DOHH2 (cell line): ENCODE data around the gene CHRNB1.
A peak's percentile ranks its signal among the peaks of the same experiment; 100 is the strongest.

ENCODE experiments used
- H3F3A ChIP-seq: fragments of 200-600 bp; sonication (generic), shearing (Covaris generic); 2 replicates; pipeline ENCODE4 v1.6.0; 2016; ENCODE audit warnings: antibody characterized with exemption, mild to moderate bottlenecking; ENCODE audit not compliant: control insufficient read depth, insufficient read depth
- H3K27ac ChIP-seq: fragments of 200-600 bp; sonication (generic); 2 replicates; pipeline ENCODE4 v1.5.1; 2014; ENCODE audit warnings: low read depth, mild to moderate bottlenecking, low read length, moderate library complexity
- H3K27me3 ChIP-seq: fragments of 200-600 bp; sonication (generic); 2 replicates; pipeline ENCODE4 v1.6.1; 2014; ENCODE audit warnings: mild to moderate bottlenecking, low read length, mixed read lengths; ENCODE audit not compliant: control insufficient read depth
- H3K36me3 ChIP-seq: fragments of 200-600 bp; sonication (generic); 2 replicates; pipeline ENCODE4 v1.6.1; 2014; ENCODE audit warnings: mild to moderate bottlenecking, low read length, moderate library complexity, mixed read lengths; ENCODE audit not compliant: control insufficient read depth
- H3K4me1 ChIP-seq: fragments of 200-600 bp; sonication (generic); 2 replicates; pipeline ENCODE4 v1.6.1; 2014; ENCODE audit warnings: mild to moderate bottlenecking, low read length, mixed read lengths; ENCODE audit not compliant: control insufficient read depth
- H3K4me2 ChIP-seq: fragments of 200-600 bp; sonication (generic); 2 replicates; pipeline ENCODE4 v1.6.0; 2014; ENCODE audit warnings: mild to moderate bottlenecking, low read length, moderate library complexity
- H3K4me3 ChIP-seq: fragments of 200-600 bp; sonication (generic); 2 replicates; pipeline ENCODE4 v1.5.1; 2014; ENCODE audit warnings: mild to moderate bottlenecking, low read length, mixed read lengths
- H3K79me2 ChIP-seq: fragments of 200-600 bp; sonication (generic); 2 replicates; pipeline ENCODE4 v1.6.1; 2014; ENCODE audit warnings: mild to moderate bottlenecking, low read length, mixed read lengths; ENCODE audit not compliant: control insufficient read depth
- H3K9me2 ChIP-seq: fragments of 200-600 bp; sonication (generic); replicated peaks from 2 replicates; pipeline ENCODE4 v1.6.1; 2014; ENCODE audit warnings: mild to moderate bottlenecking, low read length, mixed read lengths; ENCODE audit not compliant: control insufficient read depth
- H3K9me3 ChIP-seq: fragments of 200-600 bp; sonication (generic); 2 replicates; pipeline ENCODE4 v1.6.1; 2014; ENCODE audit warnings: antibody characterized with exemption, low read length, mixed read lengths; ENCODE audit not compliant: control insufficient read depth, insufficient read depth
- H4K20me1 ChIP-seq: fragments of 200-600 bp; sonication (generic); 2 replicates; pipeline ENCODE4 v1.6.0; 2014; ENCODE audit warnings: low read depth, mild to moderate bottlenecking, antibody characterized with exemption, low read length, moderate library complexity; ENCODE audit not compliant: control insufficient read depth, insufficient read depth
- EZH2phosphoT487 ChIP-seq: fragments of 200-600 bp; sonication (generic); IDR thresholded peaks from 2 replicates; pipeline ENCODE4 v1.6.1; 2017; ENCODE audit warnings: borderline replicate concordance, mild to moderate bottlenecking, antibody characterized with exemption, low read length, moderate library complexity, mixed read lengths
- TF ChIP-seq, protein P1 (sequence below): fragments of 200-600 bp; sonication (generic); IDR thresholded peaks from one replicate; pipeline ENCODE4 v1.5.1; 2014; ENCODE audit warnings: antibody characterized with exemption, mild to moderate bottlenecking, low read depth, low read length; ENCODE audit not compliant: poor library complexity, severe bottlenecking

CHRNB1 gene

GRCh38 chr17:7432296-7432695 lies 12.6 kb upstream of the CHRNB1 start:
- Histone ChIP-seq H3K27me3 (no peaks in the 10 kb centered on the region), H3K4me1 (peaks cover 15% of the 10 kb centered on the region), H3K36me3 (no peaks in the 10 kb centered on the region), H3F3A (no peaks in the 10 kb centered on the region), H3K79me2 (peaks cover 10% of the 10 kb centered on the region), H3K4me3 (no peak overlapping the region), H3K9me2 (no peaks in the 10 kb centered on the region), H3K9me3 (no peaks in the 10 kb centered on the region), H3K27ac (no peak overlapping the region), H4K20me1 (no peaks in the 10 kb centered on the region), H3K4me2 (no peak overlapping the region)
- TF ChIP-seq, protein P1, sequence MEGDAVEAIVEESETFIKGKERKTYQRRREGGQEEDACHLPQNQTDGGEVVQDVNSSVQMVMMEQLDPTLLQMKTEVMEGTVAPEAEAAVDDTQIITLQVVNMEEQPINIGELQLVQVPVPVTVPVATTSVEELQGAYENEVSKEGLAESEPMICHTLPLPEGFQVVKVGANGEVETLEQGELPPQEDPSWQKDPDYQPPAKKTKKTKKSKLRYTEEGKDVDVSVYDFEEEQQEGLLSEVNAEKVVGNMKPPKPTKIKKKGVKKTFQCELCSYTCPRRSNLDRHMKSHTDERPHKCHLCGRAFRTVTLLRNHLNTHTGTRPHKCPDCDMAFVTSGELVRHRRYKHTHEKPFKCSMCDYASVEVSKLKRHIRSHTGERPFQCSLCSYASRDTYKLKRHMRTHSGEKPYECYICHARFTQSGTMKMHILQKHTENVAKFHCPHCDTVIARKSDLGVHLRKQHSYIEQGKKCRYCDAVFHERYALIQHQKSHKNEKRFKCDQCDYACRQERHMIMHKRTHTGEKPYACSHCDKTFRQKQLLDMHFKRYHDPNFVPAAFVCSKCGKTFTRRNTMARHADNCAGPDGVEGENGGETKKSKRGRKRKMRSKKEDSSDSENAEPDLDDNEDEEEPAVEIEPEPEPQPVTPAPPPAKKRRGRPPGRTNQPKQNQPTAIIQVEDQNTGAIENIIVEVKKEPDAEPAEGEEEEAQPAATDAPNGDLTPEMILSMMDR: no peak
- TF ChIP-seq EZH2phosphoT487: no peak

DNA sequence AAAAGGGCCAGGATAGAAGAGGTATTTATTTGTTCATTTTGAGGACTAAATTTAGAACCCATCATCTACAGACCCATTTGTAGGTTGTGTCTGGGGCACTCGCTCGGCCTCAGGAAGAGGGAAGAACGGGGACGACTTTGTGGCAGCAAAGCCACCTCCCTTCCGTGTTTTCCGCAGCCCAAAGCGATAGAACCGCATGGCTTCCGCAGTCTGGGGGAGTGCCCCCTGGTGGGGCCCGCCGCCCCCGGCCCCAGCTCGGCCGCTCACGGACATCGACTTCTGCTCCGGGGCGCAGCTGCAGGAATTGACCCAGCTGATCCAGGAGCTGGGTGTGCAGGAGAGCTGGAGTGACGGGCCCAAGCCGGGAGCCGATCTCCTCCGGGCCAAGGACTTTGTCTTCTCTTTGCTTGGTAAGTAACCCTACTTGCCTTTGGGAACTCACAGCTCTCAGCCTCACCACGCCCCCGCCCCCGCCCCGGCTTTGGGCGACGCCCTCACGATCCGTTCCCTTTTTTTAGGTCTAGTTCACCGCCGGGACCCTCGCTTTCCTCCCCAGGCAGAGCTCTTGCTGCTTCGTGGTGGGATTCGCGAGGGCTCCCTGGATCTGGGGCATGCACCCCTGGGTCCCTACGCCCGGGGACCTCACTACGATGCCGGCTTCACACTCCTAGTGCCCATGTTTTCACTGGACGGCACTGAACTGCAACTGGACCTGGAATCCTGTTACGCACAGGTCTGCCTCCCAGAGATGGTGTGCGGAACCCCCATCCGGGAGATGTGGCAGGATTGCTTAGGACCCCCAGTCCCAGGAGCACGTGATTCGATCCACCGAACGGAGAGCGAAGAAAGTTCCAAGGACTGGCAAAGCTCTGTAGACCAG lies 8.9 kb upstream of the CHRNB1 start:
- H3K27me3 ChIP-seq: peaks cover 29% of the 10 kb centered on the region
- H3K9me3 ChIP-seq: no peaks in the 10 kb centered on the region
- no peak for TF ChIP-seq EZH2phosphoT487
- TF ChIP-seq, protein P1: peak; percentile 71
- H4K20me1 ChIP-seq: 0 out of 2 replicates have a peak, but pooled peaks cover 5% of the 10 kb centered on the region
- peak overlapping the region; percentile 65 for H3K27ac ChIP-seq
- peak overlapping the region; percentile 94 for H3K4me2 ChIP-seq
- no peaks in the 10 kb centered on the region for H3K9me2 ChIP-seq
- H3K79me2 ChIP-seq: peaks cover 10% of the 10 kb centered on the region
- H3F3A ChIP-seq: no peaks in the 10 kb centered on the region
- no peaks in the 10 kb centered on the region for H3K36me3 ChIP-seq
- peaks cover 50% of the 10 kb centered on the region for H3K4me1 ChIP-seq
- H3K4me3 ChIP-seq: peak overlapping the region; percentile 80

GRCh38 chr17:7436556-7437368 lies 8.1 kb upstream of the CHRNB1 start:
- peaks cover 51% of the 10 kb centered on the region for H3K4me1 ChIP-seq
- no peaks in the 10 kb centered on the region for H3K9me2 ChIP-seq
- 0 out of 2 replicates have a peak, but pooled peaks cover 5% of the 10 kb centered on the region for H4K20me1 ChIP-seq
- H3K27me3 ChIP-seq: peaks cover 35% of the 10 kb centered on the region
- H3F3A ChIP-seq: no peaks in the 10 kb centered on the region
- peaks cover 10% of the 10 kb centered on the region for H3K79me2 ChIP-seq
- no peaks in the 10 kb centered on the region for H3K9me3 ChIP-seq
- peak overlapping the region; percentile 80 for H3K4me3 ChIP-seq
- no peak for TF ChIP-seq EZH2phosphoT487
- TF ChIP-seq, protein P1: peak; percentile 75
- H3K36me3 ChIP-seq: no peaks in the 10 kb centered on the region
- peak overlapping the region; percentile 94 for H3K4me2 ChIP-seq
- no peak overlapping the region for H3K27ac ChIP-seq
